GM23248 (cell line): Measurements from ENCODE around the gene TWNK. TPM values are rescaled to one million over a fixed set of nuclear protein-coding genes. Genes with fewer than 3 reads are reported as not detected.

ENCODE experiments used
- DNase-seq: peaks from one replicate; pipeline ENCODE4 v3.0.0-alpha.2; 2015
- H2AFZ ChIP-seq: fragments of 200-600 bp; sonication (generic); 2 replicates; pipeline ENCODE4 v1.6.1; 2016; ENCODE audit warnings: antibody characterized with exemption
- H3F3A ChIP-seq: fragments of 200-600 bp; sonication (generic); 2 replicates; pipeline ENCODE4 v1.6.1; 2016; ENCODE audit warnings: mild to moderate bottlenecking, antibody characterized with exemption, mixed run types; ENCODE audit not compliant: insufficient read depth
- H3K27ac ChIP-seq: fragments of 200-600 bp; sonication (generic); 2 replicates; pipeline ENCODE4 v1.5.1; 2016; ENCODE audit warnings: mild to moderate bottlenecking
- H3K27me3 ChIP-seq: fragments of 200-600 bp; sonication (generic); replicated peaks from 2 replicates; pipeline ENCODE4 v1.6.1; 2016; ENCODE audit warnings: mild to moderate bottlenecking; ENCODE audit not compliant: insufficient read depth
- H3K36me3 ChIP-seq: fragments of 200-600 bp; sonication (generic); 2 replicates; pipeline ENCODE4 v1.6.1; 2016; ENCODE audit warnings: low read depth, mild to moderate bottlenecking
- H3K4me1 ChIP-seq: fragments of 200-600 bp; sonication (generic); 2 replicates; pipeline ENCODE4 v1.6.1; 2016; ENCODE audit warnings: mild to moderate bottlenecking; ENCODE audit not compliant: insufficient read depth
- H3K4me2 ChIP-seq: fragments of 200-600 bp; sonication (generic); one replicate; pipeline ENCODE4 v1.6.1; 2016; ENCODE audit warnings: mild to moderate bottlenecking; ENCODE audit not compliant: unreplicated experiment
- H3K4me3 ChIP-seq: fragments of 200-600 bp; sonication (generic); 2 replicates; pipeline ENCODE4 v1.5.1; 2016; ENCODE audit warnings: mild to moderate bottlenecking
- H3K79me2 ChIP-seq: fragments of 200-600 bp; sonication (generic); 2 replicates; pipeline ENCODE4 v1.6.1; 2016; ENCODE audit warnings: mild to moderate bottlenecking; ENCODE audit not compliant: insufficient read depth
- H3K9ac ChIP-seq: fragments of 200-600 bp; sonication (generic); 2 replicates; pipeline ENCODE4 v1.6.1; 2016; ENCODE audit warnings: mild to moderate bottlenecking
- H3K9me2 ChIP-seq: fragments of 200-600 bp; sonication (generic); 2 replicates; pipeline ENCODE4 v1.6.1; 2016; ENCODE audit warnings: mixed run types, mild to moderate bottlenecking, moderate library complexity; ENCODE audit not compliant: insufficient read depth
- H3K9me3 ChIP-seq: fragments of 200-600 bp; sonication (generic); one replicate; pipeline ENCODE4 v1.6.1; 2017; ENCODE audit warnings: low read depth
- H4K20me1 ChIP-seq: fragments of 200-600 bp; sonication (generic); 2 replicates; pipeline ENCODE4 v1.6.0; 2016; ENCODE audit not compliant: insufficient read depth
- EZH2 ChIP-seq: fragments of 200-600 bp; sonication (generic); IDR thresholded peaks from 2 replicates; pipeline ENCODE4 v1.6.1; 2018; ENCODE audit warnings: antibody characterized with exemption, mild to moderate bottlenecking; ENCODE audit not compliant: insufficient read depth, poor library complexity, severe bottlenecking
- EZH2phosphoT487 ChIP-seq: fragments of 200-600 bp; sonication (generic); IDR thresholded peaks from 2 replicates; pipeline ENCODE4 v1.6.1; 2018; ENCODE audit warnings: antibody characterized with exemption, moderate library complexity, mild to moderate bottlenecking, low read depth; ENCODE audit not compliant: insufficient read depth
- WGBS, 2 experiments: methylation state at CpG; one replicate each; pipeline ENCODE4 v1.1.6; 2015 to 2017; ENCODE audit warnings: low lambda C conversion rate in 2 of 2, low coverage in 1 of 2; ENCODE audit errors: missing lambda C conversion rate in 2 of 2; 5-methylcytosine and 5-hydroxymethylcytosine counted together
- in situ Hi-C: fragments of 300-500 bp; cut with MboI; formaldehyde crosslinking; loops from 2 replicates; pipeline ENCODE4 v1.15.0; 2020
- polyA plus RNA-seq: library from polyadenylated mRNA; unstranded; fragments of >200 nt; fragmentation: Nextera tagmentation; extraction: Ambion mirVana; gene quantifications from 2 replicates; pipeline ENCODE4 v1.2.1, GENCODE V29; 2016
- total RNA-seq: library from RNA; depleted of rRNA; stranded (reverse); fragments of >200 nt; shearing (Covaris generic); gene quantifications from 2 replicates; pipeline ENCODE4 v1.2.3, GENCODE V29; 2014

The TWNK gene
- total and polyA plus RNA-seq, 2 experiments from 2014 or later: 4.4 TPM

- 94 to 95% methylated on average over 13 of the region's 13 CpGs for whole genome bisulfite sequencing, 2 experiments
- no peak overlapping the region for H3K4me2 ChIP-seq
- DNase-seq: no peak
- no peaks in the 10 kb centered on the region for H3K27me3 ChIP-seq
- H3K4me1 ChIP-seq: no peaks in the 10 kb centered on the region
- no peak overlapping the region for H2AFZ ChIP-seq
- H3F3A ChIP-seq: no peaks in the 10 kb centered on the region
- no peaks in the 10 kb centered on the region for H3K79me2 ChIP-seq
- H3K9ac ChIP-seq: no peak overlapping the region
- no peak overlapping the region for H3K27ac ChIP-seq
- in situ Hi-C loops: no loop called here
- TF ChIP-seq EZH2phosphoT487 (no peak), EZH2 (no peak)
- no peaks in the 10 kb centered on the region for H3K36me3 ChIP-seq
- H3K4me3 ChIP-seq: no peak overlapping the region
- no peaks in the 10 kb centered on the region for H4K20me1 ChIP-seq
- no peaks in the 10 kb centered on the region for H3K9me2 ChIP-seq
- no peaks in the 10 kb centered on the region for H3K9me3 ChIP-seq
Measured at GRCh38 chr10:100978121-100978900, 9.0 kb upstream of the TWNK start.

GRCh38 chr10:100978901-100979195 lies 8.5 kb upstream of the TWNK start:
- Histone ChIP-seq H3K27me3 (no peaks in the 10 kb centered on the region), H4K20me1 (no peaks in the 10 kb centered on the region), H3K27ac (no peak overlapping the region), H3K9me2 (no peaks in the 10 kb centered on the region), H3F3A (no peaks in the 10 kb centered on the region), H3K4me2 (no peak overlapping the region), H3K9me3 (no peaks in the 10 kb centered on the region), H3K4me3 (no peak overlapping the region), H2AFZ (no peak overlapping the region), H3K9ac (no peak overlapping the region), H3K4me1 (no peaks in the 10 kb centered on the region), H3K36me3 (no peaks in the 10 kb centered on the region), H3K79me2 (no peaks in the 10 kb centered on the region)
- 64 to 78% methylated on average over 9 to 10 of the region's 10 CpGs for WGBS, 2 experiments
- in situ Hi-C loops: no loop called here
- TF ChIP-seq EZH2phosphoT487 (no peak), EZH2 (no peak)
- no peak for DNase-seq

GRCh38 chr10:100979791-100980272 lies 7.5 kb upstream of the TWNK start:
- 87 to 91% methylated on average over 16 of the region's 16 CpGs for WGBS, 2 experiments
- Histone ChIP-seq H3K27ac (no peak overlapping the region), H3K4me2 (no peak overlapping the region), H3K27me3 (no peaks in the 10 kb centered on the region), H3K9ac (no peak overlapping the region), H3K4me3 (no peak overlapping the region), H4K20me1 (no peaks in the 10 kb centered on the region), H2AFZ (no peak overlapping the region), H3K9me3 (no peaks in the 10 kb centered on the region), H3K9me2 (no peaks in the 10 kb centered on the region), H3K4me1 (no peaks in the 10 kb centered on the region), H3F3A (no peaks in the 10 kb centered on the region), H3K36me3 (no peaks in the 10 kb centered on the region), H3K79me2 (no peaks in the 10 kb centered on the region)
- no peak for TF ChIP-seq EZH2
- TF ChIP-seq EZH2phosphoT487: no peak
- no peak for DNase-seq
- in situ Hi-C loops: no loop called here

GRCh38 chr10:100980311-100980710 lies 7.0 kb upstream of the TWNK start:
- H3K9me2 ChIP-seq: no peaks in the 10 kb centered on the region
- no peak overlapping the region for H3K4me2 ChIP-seq
- H3K27me3 ChIP-seq: no peaks in the 10 kb centered on the region
- H3K9me3 ChIP-seq: no peaks in the 10 kb centered on the region
- no peaks in the 10 kb centered on the region for H3K4me1 ChIP-seq
- H2AFZ ChIP-seq: no peak overlapping the region
- peaks cover 2% of the 10 kb centered on the region; the same call in 1 of the 2 replicates for H3K79me2 ChIP-seq
- no peaks in the 10 kb centered on the region for H3K36me3 ChIP-seq
- DNase-seq: no peak
- H3K4me3 ChIP-seq: no peak overlapping the region
- no peak overlapping the region for H3K9ac ChIP-seq
- in situ Hi-C loops: no loop called here
- no peak overlapping the region for H3K27ac ChIP-seq
- TF ChIP-seq EZH2phosphoT487: no peak
- TF ChIP-seq EZH2: no peak
- H3F3A ChIP-seq: no peaks in the 10 kb centered on the region
- WGBS, 2 experiments: 78 to 87% methylated on average over 2 of the region's 2 CpGs
- H4K20me1 ChIP-seq: no peaks in the 10 kb centered on the region
